Measurements from ENCODE around the gene LRRC30.

LRRC30 gene

GRCh38 chr18:7242926-7243325 lies 12.0 kb downstream of the LRRC30 start:
- no peak for DNase-seq

- no peak for DNase-seq
Measured at GRCh38 chr18:7248877-7249276, 18.0 kb downstream of the LRRC30 start.

DNA sequence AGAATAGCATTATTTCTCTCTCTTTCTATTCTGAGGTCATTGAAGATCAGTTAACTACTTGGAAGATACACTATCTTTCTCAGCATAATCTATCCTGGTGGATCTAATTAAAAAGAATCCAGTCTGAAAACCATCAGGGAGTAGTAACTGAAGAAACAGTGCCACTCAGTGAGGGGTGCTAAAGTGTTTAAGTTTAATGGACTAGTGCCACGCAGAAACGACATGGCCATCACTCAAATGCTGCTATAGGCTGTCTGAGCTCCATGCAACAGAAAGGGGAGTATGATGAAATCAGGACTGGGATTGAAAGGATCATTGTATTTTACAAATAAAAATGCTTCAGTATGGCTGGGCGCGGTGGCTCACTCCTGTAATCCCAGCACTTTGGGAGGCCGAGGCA lies 23.3 kb downstream of the LRRC30 start:
- no peak for DNase-seq

DNA sequence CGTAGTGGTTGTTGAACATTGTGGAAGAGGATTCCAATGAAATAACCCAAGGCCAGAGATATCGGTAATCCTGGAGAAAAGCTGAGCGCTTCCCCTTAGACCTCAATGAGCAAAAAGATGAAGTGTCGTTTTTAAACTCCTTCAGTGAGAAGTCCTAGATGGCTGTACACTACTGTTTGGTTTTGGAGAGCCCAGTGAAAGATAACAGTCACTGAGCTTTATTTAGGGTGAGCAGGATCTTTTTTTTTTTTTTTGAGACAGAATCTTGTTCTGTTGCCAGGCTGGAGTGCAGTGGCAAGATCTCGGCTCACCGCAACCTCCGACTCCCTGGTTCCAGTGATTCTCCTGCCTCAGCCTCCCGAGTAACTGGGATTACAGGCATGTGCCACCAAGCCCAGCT lies 24.2 kb downstream of the LRRC30 start:
- no peak for DNase-seq

DNA sequence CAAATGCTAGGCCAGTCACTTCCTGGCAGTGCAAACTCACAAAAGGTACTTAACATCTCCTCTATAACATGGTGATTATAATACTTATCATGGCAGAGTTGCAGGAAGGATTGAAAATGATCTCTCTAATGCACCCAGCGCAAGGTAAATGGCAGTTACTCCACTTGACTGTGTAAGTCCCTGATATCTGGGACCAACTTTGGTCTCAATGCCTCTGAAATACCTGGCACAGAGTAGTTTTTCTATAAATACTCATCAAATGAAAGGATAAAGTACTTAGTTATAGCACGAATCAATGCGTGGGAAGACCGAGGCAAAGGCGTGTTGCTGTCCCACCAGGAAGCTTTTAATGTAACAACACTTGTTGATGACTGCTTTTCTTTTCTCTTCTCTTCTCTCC lies 24.8 kb downstream of the LRRC30 start:
- no peak for DNase-seq

DNA sequence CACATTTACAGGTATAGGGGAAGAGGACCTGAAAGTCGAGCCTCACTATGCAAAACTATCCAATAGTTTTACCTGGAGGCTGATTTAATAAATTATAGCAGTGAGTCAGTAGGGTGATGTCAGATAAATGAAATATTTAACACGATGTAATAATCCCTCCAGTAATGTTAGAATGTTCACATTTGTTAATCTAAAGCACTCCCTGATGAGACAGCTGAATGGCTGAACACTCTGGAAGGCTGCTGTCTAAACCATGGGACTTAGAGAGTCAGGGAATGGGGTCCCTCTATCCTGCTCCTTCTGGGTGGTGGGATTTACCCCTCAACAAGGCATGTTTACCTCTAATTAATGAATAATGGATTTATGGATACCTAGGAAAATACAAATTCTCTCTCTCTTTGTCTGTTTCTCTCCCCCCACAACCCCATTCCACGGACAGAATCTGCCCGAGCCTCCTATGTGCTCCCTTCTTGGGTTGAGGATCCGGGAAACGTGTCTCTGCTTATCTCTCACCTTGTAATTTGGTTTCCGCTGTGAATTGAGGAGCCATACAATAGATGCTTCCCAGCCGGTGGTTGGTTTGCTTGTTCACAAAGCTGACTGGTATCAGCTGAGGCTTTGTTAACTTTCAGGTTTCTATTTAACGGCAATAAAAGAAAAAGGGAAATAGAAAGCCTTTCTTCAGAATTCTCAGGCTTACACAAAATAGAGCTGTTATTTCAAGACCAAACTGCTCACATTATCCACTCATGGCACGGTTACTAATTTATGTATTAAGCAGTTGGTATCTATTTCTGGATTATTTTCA lies 25.9 kb downstream of the LRRC30 start:
- DNase-seq: no peak

DNA sequence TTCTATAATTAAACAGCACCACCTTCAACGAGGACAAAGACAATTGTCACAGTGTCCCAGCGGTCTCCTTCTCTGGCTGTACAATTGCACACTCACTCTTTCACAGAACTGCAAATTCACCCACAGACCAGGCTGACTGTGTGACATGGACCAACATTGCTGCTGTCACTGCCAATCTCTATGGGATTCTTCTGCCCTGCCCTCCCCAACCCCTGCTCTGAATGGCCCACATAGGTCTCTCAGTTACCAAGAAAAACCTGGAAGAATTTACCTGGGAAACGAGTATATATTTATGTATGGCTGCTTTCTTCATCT lies 26.5 kb downstream of the LRRC30 start:
- no peak for DNase-seq

DNA sequence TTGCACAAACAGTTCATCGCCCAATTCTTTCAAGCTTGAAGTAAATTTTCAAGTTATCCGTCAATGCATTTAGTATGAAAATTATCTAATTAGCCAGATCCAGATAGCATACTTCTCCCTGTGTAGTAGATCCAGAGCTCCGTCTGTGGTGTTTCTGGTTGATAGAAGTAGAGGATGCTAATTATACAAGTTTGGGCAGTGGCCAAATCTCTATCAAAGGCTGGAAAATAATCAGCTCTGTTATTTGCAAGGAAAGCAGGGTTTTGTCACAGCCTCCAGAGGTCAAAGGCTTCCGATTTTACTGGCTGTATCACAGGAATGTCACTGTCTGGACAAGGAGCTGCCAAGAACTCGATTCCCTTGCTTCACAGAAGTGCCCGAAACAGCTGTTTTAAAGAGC lies 28.6 kb downstream of the LRRC30 start:
- no peak for DNase-seq

DNA sequence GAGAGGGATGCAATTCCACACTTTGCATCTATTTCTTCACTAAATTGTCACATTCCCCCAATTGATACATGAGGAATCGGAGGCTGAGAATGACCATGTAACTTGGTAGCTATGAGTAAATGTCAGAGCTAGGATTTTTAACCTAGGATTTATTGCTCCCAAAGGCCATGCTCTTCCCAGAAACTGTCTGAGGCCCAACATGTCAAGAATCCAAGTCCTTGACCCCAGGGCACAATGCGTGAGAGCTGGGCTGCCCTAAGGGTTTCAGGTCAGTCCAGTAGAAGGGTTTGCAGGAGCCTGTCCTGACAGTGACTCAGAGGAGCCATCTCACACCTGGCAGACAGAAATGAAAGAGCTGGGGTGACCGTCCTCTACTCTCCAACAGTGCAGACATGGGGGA lies 30.3 kb downstream of the LRRC30 start:
- DNase-seq: no peak

DNA sequence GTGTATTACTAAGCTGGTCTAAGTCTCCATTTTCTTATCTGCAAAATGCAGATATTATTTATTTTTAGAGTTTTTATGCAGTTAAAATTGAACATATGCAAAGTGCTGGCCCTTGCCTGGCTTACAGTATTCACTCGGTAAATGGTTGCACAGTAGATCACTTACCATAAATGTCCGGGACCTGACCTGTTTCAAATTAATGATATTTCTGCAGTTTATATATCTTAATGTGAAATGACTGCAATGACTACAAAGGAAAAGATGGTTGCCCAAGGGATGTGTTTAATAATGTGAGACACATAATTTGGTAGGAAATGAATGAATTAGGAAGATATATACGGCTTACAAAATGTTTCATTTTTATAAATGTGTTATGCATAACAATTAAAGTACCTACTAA lies 37.1 kb downstream of the LRRC30 start:
- no peak for DNase-seq

GRCh38 chr18:7269942-7270341 lies 39.1 kb downstream of the LRRC30 start:
- DNase-seq: no peak

- DNase-seq: peak; percentile 19
Measured at GRCh38 chr18:7272311-7273049, 41.6 kb downstream of the LRRC30 start.

DNA sequence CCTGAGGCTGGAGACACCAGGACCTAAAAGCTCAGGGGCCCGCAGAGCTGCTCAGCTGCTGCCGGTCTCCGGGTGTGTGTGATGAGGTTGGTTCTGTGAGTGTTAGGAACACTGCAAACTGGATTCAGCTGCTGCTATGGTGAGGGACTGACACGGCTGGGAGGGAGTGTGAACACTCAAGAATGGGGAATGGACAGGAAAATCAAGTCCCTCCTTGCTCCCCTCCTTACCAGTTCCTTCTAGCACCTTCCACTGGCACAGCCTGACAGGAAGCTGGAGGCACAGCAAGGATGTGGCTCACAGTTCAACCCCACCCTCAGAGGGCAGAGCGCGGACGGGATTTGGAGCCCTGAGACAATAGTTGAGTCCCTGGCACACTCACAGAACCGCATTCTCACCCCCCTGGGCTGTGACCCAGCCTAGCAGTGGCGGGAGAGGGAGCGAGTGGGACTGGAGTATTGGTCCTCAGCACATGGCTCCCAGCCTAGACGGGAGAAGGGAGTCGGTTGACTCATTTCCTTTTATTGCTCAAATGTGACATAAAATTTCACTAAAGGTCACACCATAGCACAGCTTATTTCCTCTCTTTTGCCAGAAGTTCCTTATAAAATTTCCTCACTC lies 42.5 kb downstream of the LRRC30 start:
- DNase-seq: no peak

DNA sequence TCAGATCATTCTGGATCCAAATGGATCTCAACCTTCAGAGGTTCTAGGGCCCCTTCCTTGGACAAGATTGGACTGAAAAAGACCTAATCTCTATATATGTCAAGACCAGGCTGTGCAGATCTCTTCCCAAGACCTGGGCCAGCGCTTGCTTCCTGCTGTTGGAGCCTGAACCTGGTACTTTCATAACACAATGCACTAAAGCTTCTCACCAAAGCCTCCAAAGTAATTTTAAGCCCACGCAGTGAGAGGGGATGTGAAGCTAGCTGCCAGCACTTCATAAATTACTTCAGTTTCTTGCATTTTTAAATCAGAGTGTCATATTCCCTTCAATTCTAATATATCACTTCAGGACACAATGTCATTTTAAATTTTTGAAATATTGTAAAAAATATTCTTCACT lies 50.7 kb downstream of the LRRC30 start:
- DNase-seq: no peak

All from NCI-H1417 treated with DMSO at 0.1 percent for 48 hours (cell line).